Measurements from ENCODE around the gene CYLD. TPM values are rescaled to one million over a fixed set of nuclear protein-coding genes. Genes with fewer than 3 reads are reported as not detected.

Gene CYLD
- total RNA-seq, 1 donor from 2014 or later: 10.3 TPM

- no peak for DNase-seq (ENCODE audit: low read depth)
- no peak overlapping the region for H3K4me3 ChIP-seq (ENCODE audit: low read depth, low read length)
- TF ChIP-seq CTCF (conservative IDR thresholded peaks at IDR 0.05; ENCODE audit: low read depth, low read length): no peak
Observed at GRCh38 chr16:50834701-50835100, 92.8 kb downstream of the CYLD start.

GRCh38 chr16:50835358-50836060 lies 93.6 kb downstream of the CYLD start:
- no peak overlapping the region for H3K4me3 ChIP-seq (ENCODE audit: low read depth, low read length)
- no peak for DNase-seq (ENCODE audit: low read depth)
- no peak for TF ChIP-seq CTCF (conservative IDR thresholded peaks at IDR 0.05; ENCODE audit: low read depth, low read length)

- no peak overlapping the region for H3K4me3 ChIP-seq (ENCODE audit: low read depth, low read length)
- TF ChIP-seq CTCF (conservative IDR thresholded peaks at IDR 0.05; ENCODE audit: low read depth, low read length): no peak
- DNase-seq (ENCODE audit: low read depth): no peak
Observed at GRCh38 chr16:50836121-50836621, 94.3 kb downstream of the CYLD start.

- no peak overlapping the region for H3K4me3 ChIP-seq (ENCODE audit: low read depth, low read length)
- TF ChIP-seq CTCF (conservative IDR thresholded peaks at IDR 0.05; ENCODE audit: low read depth, low read length): no peak
- DNase-seq (ENCODE audit: low read depth): no peak
Observed at GRCh38 chr16:50837324-50837723, 95.4 kb downstream of the CYLD start.

- H3K4me3 ChIP-seq (ENCODE audit: low read depth, low read length): no peak overlapping the region
- no peak for TF ChIP-seq CTCF (conservative IDR thresholded peaks at IDR 0.05; ENCODE audit: low read depth, low read length)
- DNase-seq (ENCODE audit: low read depth): no peak
Observed at GRCh38 chr16:50838165-50838564, 96.3 kb downstream of the CYLD start.

GRCh38 chr16:50838885-50839284 lies 97.0 kb downstream of the CYLD start:
- no peak overlapping the region for H3K4me3 ChIP-seq (ENCODE audit: low read depth, low read length)
- TF ChIP-seq CTCF (conservative IDR thresholded peaks at IDR 0.05; ENCODE audit: low read depth, low read length): no peak
- no peak for DNase-seq (ENCODE audit: low read depth)

- H3K4me3 ChIP-seq (ENCODE audit: low read depth, low read length): no peak overlapping the region
- DNase-seq (ENCODE audit: low read depth): no peak
- TF ChIP-seq CTCF (conservative IDR thresholded peaks at IDR 0.05; ENCODE audit: low read depth, low read length): no peak
Observed at GRCh38 chr16:50839356-50839755, 97.5 kb downstream of the CYLD start.

Data from epithelial cell of proximal tubule (primary cell).